HepG2 (cell line): ENCODE results near the gene POLA1. TPM values are rescaled to one million over a fixed set of nuclear protein-coding genes. Genes with fewer than 3 reads are reported as not detected.

Experiments used
- ATAC-seq: fragments of 200-7000 bp; cut with Tn5 transposase; 3 replicates; pipeline ENCODE4 v1.9.1; 2020; ENCODE audit warnings: mild to moderate bottlenecking, moderate library complexity
- BruUV-seq: library from RNA; stranded (reverse); fragments of 400-500 nt; replicated peaks from 2 replicates; lab custom pipeline; 2021; lab: Mats Ljungman, UMichigan
- CTCF ChIA-PET: fragments of 300-600 bp; formaldehyde crosslinking; extraction: SDS; loops from one replicate; lab custom pipeline; 2021; ENCODE audit warnings: low total read pairs, inconsistent platforms, low intra/inter-chr PET ratio; lab: Yijun Ruan, JAX
- POLR2A ChIA-PET: fragments of 350-600 bp; sonication (Branson Sonifier 250); formaldehyde crosslinking; loops from one replicate; lab custom pipeline; 2020; ENCODE audit warnings: antibody characterized with exemption, inconsistent platforms; lab: Yijun Ruan, JAX
- DNase-seq: peaks from one replicate; pipeline ENCODE4 v3.0.0-alpha.2; 2015; ENCODE audit warnings: low spot score
- FAIRE-seq: peaks from 3 replicates; lab custom pipeline; 2011; peaks lifted over from hg19 to GRCh38; lab: Jason Lieb, UNC
- H2AFZ ChIP-seq: one replicate; pipeline ENCODE4 v1.6.1; 2011; ENCODE audit warnings: low read length, inconsistent platforms
- H3K27ac ChIP-seq: fragments of 300-600 bp; 3 replicates; pipeline ENCODE4 v1.8.0; 2011; ENCODE audit warnings: mixed run types, mild to moderate bottlenecking, mixed read lengths, low read length, inconsistent platforms; ENCODE audit not compliant: insufficient read depth; ENCODE audit errors: extremely low read length
- H3K27me3 ChIP-seq, 2 experiments: fragments of 200-600 bp in 1 of 2; 2 replicates in 1 of 2; 3 replicates in 1 of 2; pipeline versions ENCODE4 v1.6.0 to v1.8.0; 2011; ENCODE audit warnings: low read length in 2 of 2, mild to moderate bottlenecking in 2 of 2, moderate library complexity in 2 of 2, inconsistent platforms in 1 of 2; ENCODE audit not compliant: insufficient read depth in 2 of 2, control insufficient read depth in 1 of 2
- H3K36me3 ChIP-seq, 2 experiments: fragments of 200-600 bp in 1 of 2; replicated peaks in 1 of 2; 2 replicates in 1 of 2; 3 replicates in 1 of 2; pipeline versions ENCODE4 v1.5.1 to v1.8.0; 2011; ENCODE audit warnings: low read length in 2 of 2, inconsistent platforms in 1 of 2; ENCODE audit not compliant: insufficient read depth in 2 of 2, control insufficient read depth in 1 of 2
- H3K4me1 ChIP-seq: 2 replicates; pipeline ENCODE4 v1.5.1; 2012; ENCODE audit warnings: low read length, inconsistent platforms; ENCODE audit not compliant: insufficient read depth
- H3K4me2 ChIP-seq: 2 replicates; pipeline ENCODE4 v1.6.0; 2011; ENCODE audit warnings: low read depth, low read length, inconsistent platforms
- H3K4me3 ChIP-seq, 3 experiments: fragments of 200-600 bp in 1 of 3; sonication (generic), shearing (Covaris generic) in 1 of 3; replicated peaks in 1 of 3; 2 replicates each; pipeline ENCODE4 v1.5.1; 2011 to 2016; ENCODE audit warnings: low read length in 3 of 3, inconsistent platforms in 2 of 3, low read depth in 2 of 3, mild to moderate bottlenecking in 2 of 3, control low read depth in 1 of 3, mixed read lengths in 1 of 3; ENCODE audit not compliant: insufficient read depth in 1 of 3
- H3K79me2 ChIP-seq: one replicate; pipeline ENCODE4 v1.6.1; 2011; ENCODE audit warnings: low read length, inconsistent platforms; ENCODE audit not compliant: insufficient read depth
- H3K9ac ChIP-seq: 2 replicates; pipeline ENCODE4 v1.6.0; 2011; ENCODE audit warnings: mild to moderate bottlenecking, low read depth, low read length, inconsistent platforms; ENCODE audit not compliant: insufficient read depth
- H3K9me3 ChIP-seq: 2 replicates; pipeline ENCODE4 v1.5.1; 2012; ENCODE audit warnings: mild to moderate bottlenecking, low read length
- H4K20me1 ChIP-seq: 2 replicates; pipeline ENCODE4 v1.6.0; 2011; ENCODE audit warnings: inconsistent platforms, mild to moderate bottlenecking, low read length, moderate library complexity; ENCODE audit not compliant: insufficient read depth
- CEBPG ChIP-seq: IDR thresholded peaks from 2 replicates; pipeline ENCODE4 v1.6.1; 2016
- CSRNP2 ChIP-seq: sonication (generic); formaldehyde crosslinking; conservative IDR thresholded peaks from 2 replicates; pipeline ENCODE4 v1.8.0; 2022; ENCODE audit warnings: low read depth, missing genetic modification reagents
- DPF2 ChIP-seq: sonication (generic); formaldehyde crosslinking; IDR thresholded peaks from 2 replicates; pipeline ENCODE4 v1.4.0; 2020; ENCODE audit warnings: mild to moderate bottlenecking, low read depth, missing genetic modification reagents, borderline replicate concordance
- HBP1 ChIP-seq: IDR thresholded peaks from 2 replicates; pipeline ENCODE4 v1.6.1; 2016; ENCODE audit warnings: low read depth, control low read depth
- HNRNPLL ChIP-seq: fragments of 200-400 bp; formaldehyde crosslinking; IDR thresholded peaks from 2 replicates; pipeline ENCODE4 v1.6.1; 2017; ENCODE audit warnings: mild to moderate bottlenecking, low read depth, low read length; ENCODE audit not compliant: poor library complexity, severe bottlenecking
- JUND ChIP-seq: sonication (generic); formaldehyde crosslinking; IDR thresholded peaks from 2 replicates; pipeline ENCODE4 v1.8.0; 2022; ENCODE audit warnings: mild to moderate bottlenecking, missing genetic modification reagents
- NFYB ChIP-seq: sonication (generic); formaldehyde crosslinking; IDR thresholded peaks from 2 replicates; pipeline ENCODE4 v1.4.0; 2020; ENCODE audit warnings: missing genetic modification reagents
- PAF1 ChIP-seq: IDR thresholded peaks from 2 replicates; pipeline ENCODE4 v1.6.1; 2016; ENCODE audit warnings: missing genetic modification reagents, missing compliant biosample characterization
- SRF ChIP-seq: IDR thresholded peaks from 2 replicates; pipeline ENCODE4 v1.6.1; 2011; ENCODE audit warnings: mild to moderate bottlenecking, low read depth, low read length, moderate library complexity
- TOPORS ChIP-seq: sonication (generic); formaldehyde crosslinking; IDR thresholded peaks from 2 replicates; pipeline ENCODE4 v1.8.0; 2023; ENCODE audit warnings: mild to moderate bottlenecking, missing genetic modification reagents
- U2AF2 ChIP-seq: fragments of 200-400 bp; formaldehyde crosslinking; IDR thresholded peaks from 2 replicates; pipeline ENCODE4 v1.6.1; 2017; ENCODE audit warnings: low read depth, mild to moderate bottlenecking, low read length
- YY1 ChIP-seq: IDR thresholded peaks from 2 replicates; pipeline ENCODE4 v1.6.1; 2011; ENCODE audit warnings: low read length, low read depth, moderate library complexity, mild to moderate bottlenecking; ENCODE audit not compliant: insufficient read depth, insufficient replicate concordance
- ZNF251 ChIP-seq: sonication (generic); formaldehyde crosslinking; IDR thresholded peaks from 2 replicates; pipeline ENCODE4 v1.9.0; 2021; ENCODE audit warnings: mild to moderate bottlenecking, missing genetic modification reagents
- ZNF30 ChIP-seq: sonication (generic); formaldehyde crosslinking; IDR thresholded peaks from 2 replicates; pipeline ENCODE4 v1.5.0; 2020; ENCODE audit warnings: mild to moderate bottlenecking, missing genetic modification reagents
- ZNF430 ChIP-seq: sonication (generic); formaldehyde crosslinking; IDR thresholded peaks from 2 replicates; pipeline ENCODE4 v1.9.0; 2021; ENCODE audit warnings: mild to moderate bottlenecking, missing genetic modification reagents
- ZNF749 ChIP-seq: sonication (generic); formaldehyde crosslinking; IDR thresholded peaks from 2 replicates; pipeline ENCODE4 v1.8.0; 2022; ENCODE audit warnings: mild to moderate bottlenecking, missing genetic modification reagents, moderate library complexity, borderline replicate concordance
- ZUFSP ChIP-seq: sonication (generic); formaldehyde crosslinking; IDR thresholded peaks from 2 replicates; pipeline ENCODE4 v1.9.0; 2021; ENCODE audit warnings: missing genetic modification reagents, mild to moderate bottlenecking, borderline replicate concordance
- WGBS: methylation state at CpG from one replicate; pipeline ENCODE4 v1.1.6; 2017; ENCODE audit warnings: low lambda C conversion rate; 5-methylcytosine and 5-hydroxymethylcytosine counted together
- in situ Hi-C: cut with HindIII; loops from 2 replicates; pipeline ENCODE4 v1.10.0; 2017; ENCODE audit warnings: low pct_unique_long_range_greater_than_20kb; ENCODE audit not compliant: extremely low pct_ligation_motif_present
- intact Hi-C: fragments of 100-400 bp; cut with micrococcal nuclease; formaldehyde crosslinking; loops from one replicate; pipeline ENCODE4 v1.10.0; 2022; ENCODE audit not compliant: unreplicated experiment
- polyA plus RNA-seq, 8 experiments: library from polyadenylated mRNA; depleted of rRNA in 3 of 8; stranded (reverse) in 7 of 8; unstranded in 1 of 8; fragments of >200 nt; fragmentation: Illumina TruSeq in 4 of 8; extraction: Trizol in 4 of 8; gene quantifications; 2 replicates each; pipeline versions ENCODE4 v1.2.1 to v1.2.3, GENCODE V29; 2011 to 2016; ENCODE audit warnings: low read depth in 4 of 8, missing spikeins in 1 of 8, mixed read lengths in 1 of 8; ENCODE audit not compliant: insufficient read depth in 1 of 8
- total RNA-seq, 5 experiments: library from RNA; depleted of rRNA; stranded (reverse); fragments of >200 nt; fragmentation: Illumina TruSeq; extraction: Trizol; gene quantifications; 2 replicates each; pipeline ENCODE4 v1.2.3, GENCODE V29; 2016; ENCODE audit warnings: low read depth in 1 of 5
- TF ChIP-seq, protein P1 (sequence below): sonication (generic); formaldehyde crosslinking; IDR thresholded peaks from 2 replicates; pipeline ENCODE4 v1.4.0; 2020; ENCODE audit warnings: missing genetic modification reagents

Gene POLA1
- total and polyA plus RNA-seq, 2 of the 13 experiments (the other 11 are each of a cell fraction or from before 2014, with no cell fraction given) = 3.3 to 26.5 TPM

DNA sequence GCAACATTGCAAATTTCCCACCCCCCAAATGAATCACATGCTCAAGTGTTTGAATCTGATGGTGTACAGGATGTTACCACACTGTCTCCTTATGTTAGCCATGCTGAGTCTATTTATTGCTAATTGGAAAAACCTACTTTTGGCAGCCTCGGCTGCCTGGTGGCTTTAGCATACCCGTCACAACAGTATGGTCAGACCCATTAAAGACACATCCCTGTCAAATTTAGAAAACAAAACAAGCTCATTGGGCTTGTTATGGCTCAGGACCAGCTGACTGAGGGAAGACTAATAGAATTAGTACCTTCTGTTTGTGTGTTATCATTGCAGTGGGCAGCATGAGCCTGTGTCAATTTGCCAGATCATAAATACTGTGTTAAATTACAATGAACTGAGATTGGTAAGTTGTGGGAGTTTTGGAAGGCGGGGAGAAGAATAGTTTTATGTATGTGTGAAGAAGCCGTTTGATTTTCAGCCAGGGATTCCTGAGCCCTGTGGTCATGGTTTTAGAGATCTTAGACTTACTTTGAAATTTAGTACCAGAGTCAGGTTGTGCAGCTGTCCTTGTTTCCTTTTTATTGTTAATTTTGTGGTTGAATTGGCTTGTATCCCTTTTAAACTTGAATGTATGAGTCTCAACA lies 66.8 kb downstream of the POLA1 start:
- no TSS peak for BruUV-seq
- ChIA-PET CTCF (no interaction called here), POLR2A (no interaction called here)
- TF ChIP-seq JUND (no peak), HNRNPLL (no peak), TOPORS (CRISPR knock-in tag) (no peak), ZUFSP (no peak), YY1 (no peak), ZNF30 (CRISPR knock-in tag) (no peak), DPF2 (CRISPR knock-in tag) (no peak), ZNF430 (no peak), NFYB (CRISPR knock-in tag) (no peak), ZNF749 (CRISPR knock-in tag) (no peak), ZNF251 (CRISPR knock-in tag) (no peak), SRF (no peak), CEBPG (CRISPR knock-in tag) (no peak), PAF1 (CRISPR knock-in tag) (no peak), HBP1 (CRISPR knock-in tag) (no peak), U2AF2 (no peak), CSRNP2 (no peak)
- TF ChIP-seq, protein P1, sequence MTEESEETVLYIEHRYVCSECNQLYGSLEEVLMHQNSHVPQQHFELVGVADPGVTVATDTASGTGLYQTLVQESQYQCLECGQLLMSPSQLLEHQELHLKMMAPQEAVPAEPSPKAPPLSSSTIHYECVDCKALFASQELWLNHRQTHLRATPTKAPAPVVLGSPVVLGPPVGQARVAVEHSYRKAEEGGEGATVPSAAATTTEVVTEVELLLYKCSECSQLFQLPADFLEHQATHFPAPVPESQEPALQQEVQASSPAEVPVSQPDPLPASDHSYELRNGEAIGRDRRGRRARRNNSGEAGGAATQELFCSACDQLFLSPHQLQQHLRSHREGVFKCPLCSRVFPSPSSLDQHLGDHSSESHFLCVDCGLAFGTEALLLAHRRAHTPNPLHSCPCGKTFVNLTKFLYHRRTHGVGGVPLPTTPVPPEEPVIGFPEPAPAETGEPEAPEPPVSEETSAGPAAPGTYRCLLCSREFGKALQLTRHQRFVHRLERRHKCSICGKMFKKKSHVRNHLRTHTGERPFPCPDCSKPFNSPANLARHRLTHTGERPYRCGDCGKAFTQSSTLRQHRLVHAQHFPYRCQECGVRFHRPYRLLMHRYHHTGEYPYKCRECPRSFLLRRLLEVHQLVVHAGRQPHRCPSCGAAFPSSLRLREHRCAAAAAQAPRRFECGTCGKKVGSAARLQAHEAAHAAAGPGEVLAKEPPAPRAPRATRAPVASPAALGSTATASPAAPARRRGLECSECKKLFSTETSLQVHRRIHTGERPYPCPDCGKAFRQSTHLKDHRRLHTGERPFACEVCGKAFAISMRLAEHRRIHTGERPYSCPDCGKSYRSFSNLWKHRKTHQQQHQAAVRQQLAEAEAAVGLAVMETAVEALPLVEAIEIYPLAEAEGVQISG (CRISPR knock-in tag) = no peak

More for the DNA sequence above, 66.8 kb downstream of the POLA1 start:
- Histone ChIP-seq H3K4me2 (no peak overlapping the region), H3K79me2 (no peaks in the 10 kb centered on the region), H3K4me3 (no peak overlapping the region), H3K36me3 (peaks cover 0 to 3% of the 10 kb centered on the region in 2 experiments; a peak in 2 of 5 replicates), H3K27me3 (no peaks in the 10 kb centered on the region), H3K9me3 (no peaks in the 10 kb centered on the region), H3K4me1 (0 out of 2 replicates have a peak, but pooled peaks cover 5% of the 10 kb centered on the region), H3K27ac (no peak overlapping the region), H4K20me1 (no peaks in the 10 kb centered on the region), H2AFZ (no peak overlapping the region), H3K9ac (no peak overlapping the region)
- intact Hi-C loops (no loop called here), in situ Hi-C loops (no loop called here)
- WGBS = 98% methylated on average over 4 of the region's 4 CpGs
- ATAC-seq (no peak), FAIRE-seq (no peak), DNase-seq (no peak)
